ENCODE measurements around the gene ITGB6. TPM values are rescaled to one million over a fixed set of nuclear protein-coding genes. Genes with fewer than 3 reads are reported as not detected.

The ITGB6 gene
- total and polyA plus RNA-seq, 2 donors (not counting 3 experiments of a cell fraction or from before 2014, with no cell fraction given) = 0.03 TPM; not detected in 1

DNA sequence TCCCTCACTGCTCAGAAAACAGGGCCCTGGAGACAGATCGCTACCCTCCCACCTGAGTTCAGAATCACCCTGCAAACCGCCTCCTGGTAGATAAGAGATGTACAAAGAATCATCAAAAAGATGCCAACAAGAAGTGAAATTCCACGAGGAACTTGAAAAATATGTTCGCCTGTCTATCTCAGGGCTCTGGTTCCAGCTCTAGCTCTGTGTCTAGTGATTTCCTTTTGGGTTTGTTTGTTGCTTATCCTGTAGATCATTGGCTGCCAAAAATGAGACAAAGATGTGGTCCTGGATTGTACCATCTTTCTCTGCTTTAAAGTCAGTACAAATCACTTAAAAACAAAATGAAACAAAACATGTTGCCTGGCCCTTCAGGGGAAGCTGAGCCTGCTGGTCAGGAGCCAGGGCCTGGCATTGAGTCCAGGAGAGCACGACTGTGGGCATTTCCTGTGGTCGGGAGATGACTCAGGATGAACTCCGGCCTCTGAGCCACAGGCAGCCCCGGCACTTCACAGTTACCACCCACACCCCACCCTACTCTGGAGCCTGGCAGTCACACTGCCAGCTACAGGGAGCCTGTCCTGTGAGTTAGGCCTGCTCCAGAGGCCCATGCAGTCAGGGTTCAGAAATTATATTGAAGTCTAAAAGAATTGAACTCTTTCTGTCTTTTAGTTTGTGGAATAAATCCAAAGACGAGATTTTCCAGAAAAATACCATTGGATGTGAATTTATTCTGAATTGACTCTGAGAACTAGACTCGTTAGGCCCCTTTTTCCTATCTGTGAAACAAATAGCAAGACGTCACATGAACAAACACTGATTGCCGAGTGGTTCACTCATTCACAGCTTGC, 8.0 kb upstream of the ITGB6 start:
- Histone ChIP-seq H3K79me2 (ENCODE audit: control insufficient read depth, insufficient read depth, low read length) (no peaks in the 10 kb centered on the region), H3K4me1 (ENCODE audit: control insufficient read depth, extremely low read depth, insufficient read depth, low read length) (peaks cover 58% of the 10 kb centered on the region), H3K4me3 (replicated peaks in 1 of 3; ENCODE audit: insufficient read depth in 1 of 3, low read depth in 1 of 3, low read length in 3 of 3) (no peak overlapping the region), H4K20me1 (replicated peaks; ENCODE audit: control insufficient read depth, extremely low read depth, insufficient read depth, low read length) (no peaks in the 10 kb centered on the region), H2AFZ (ENCODE audit: low read depth, low read length) (no peak overlapping the region), H3K27me3 (ENCODE audit: control insufficient read depth in 2 of 2, insufficient read depth in 2 of 2, low read length in 2 of 2) (no peaks in the 10 kb centered on the region), H3K9me1 (replicated peaks; ENCODE audit: control insufficient read depth, extremely low read depth, insufficient read depth, low read length) (no peaks in the 10 kb centered on the region), H3K9me3 (replicated peaks; ENCODE audit: control insufficient read depth, insufficient read depth, low read length) (no peaks in the 10 kb centered on the region), H3K36me3 (ENCODE audit: control insufficient read depth in 2 of 2, extremely low read depth in 1 of 2, insufficient read depth in 2 of 2, low read length in 2 of 2) (no peaks in the 10 kb centered on the region), H3K27ac (ENCODE audit: insufficient read depth, low read depth, low read length) (peak overlapping the region; percentile 91), H3K9ac (replicated peaks; ENCODE audit: extremely low read depth, insufficient read depth, low read length) (peak overlapping the region; percentile 68), H3K4me2 (ENCODE audit: insufficient read depth, low read length) (peak overlapping the region; percentile 22)
- dilution Hi-C loops (cut with MboI; ENCODE audit: extremely low pct_ligation_motif_present, low sequenced_read_pairs) (no loop called here), intact Hi-C loops (cut with micrococcal nuclease) (loop anchor here (1.0 to 5.0 kb wide), 6 partner anchors 20 to 869 kb away; no protein-coding TSS in a partner anchor)
- peak; percentile 93 for DNase-seq (ENCODE audit: low read depth, low spot score)
- TF ChIP-seq GATA2 (IDR thresholded peaks at IDR 0.05; ENCODE audit: insufficient read depth, insufficient read length, low read depth, low read length) = peak; percentile 72
- TF ChIP-seq, protein P1, sequence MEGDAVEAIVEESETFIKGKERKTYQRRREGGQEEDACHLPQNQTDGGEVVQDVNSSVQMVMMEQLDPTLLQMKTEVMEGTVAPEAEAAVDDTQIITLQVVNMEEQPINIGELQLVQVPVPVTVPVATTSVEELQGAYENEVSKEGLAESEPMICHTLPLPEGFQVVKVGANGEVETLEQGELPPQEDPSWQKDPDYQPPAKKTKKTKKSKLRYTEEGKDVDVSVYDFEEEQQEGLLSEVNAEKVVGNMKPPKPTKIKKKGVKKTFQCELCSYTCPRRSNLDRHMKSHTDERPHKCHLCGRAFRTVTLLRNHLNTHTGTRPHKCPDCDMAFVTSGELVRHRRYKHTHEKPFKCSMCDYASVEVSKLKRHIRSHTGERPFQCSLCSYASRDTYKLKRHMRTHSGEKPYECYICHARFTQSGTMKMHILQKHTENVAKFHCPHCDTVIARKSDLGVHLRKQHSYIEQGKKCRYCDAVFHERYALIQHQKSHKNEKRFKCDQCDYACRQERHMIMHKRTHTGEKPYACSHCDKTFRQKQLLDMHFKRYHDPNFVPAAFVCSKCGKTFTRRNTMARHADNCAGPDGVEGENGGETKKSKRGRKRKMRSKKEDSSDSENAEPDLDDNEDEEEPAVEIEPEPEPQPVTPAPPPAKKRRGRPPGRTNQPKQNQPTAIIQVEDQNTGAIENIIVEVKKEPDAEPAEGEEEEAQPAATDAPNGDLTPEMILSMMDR (IDR thresholded peaks at IDR 0.05; ENCODE audit: extremely low read depth in 1 of 2, insufficient read depth in 1 of 2, low read depth in 1 of 2, low read length in 2 of 2) = no peak
- TF ChIP-seq FOS (IDR thresholded peaks at IDR 0.05; ENCODE audit: borderline replicate concordance, insufficient read depth, low read length) = peak; percentile 96
- peak; percentile 60 for TF ChIP-seq POLR2A (IDR thresholded peaks at IDR 0.05; ENCODE audit: low read depth, low read length)
- TF ChIP-seq, protein P2, sequence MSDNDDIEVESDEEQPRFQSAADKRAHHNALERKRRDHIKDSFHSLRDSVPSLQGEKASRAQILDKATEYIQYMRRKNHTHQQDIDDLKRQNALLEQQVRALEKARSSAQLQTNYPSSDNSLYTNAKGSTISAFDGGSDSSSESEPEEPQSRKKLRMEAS (IDR thresholded peaks at IDR 0.05; ENCODE audit: insufficient read depth, insufficient read length) = no peak
- TF ChIP-seq JUN (IDR thresholded peaks at IDR 0.05; ENCODE audit: borderline replicate concordance, insufficient read depth, insufficient read length, low read depth) = peak; percentile 69
- TF ChIP-seq EZH2 (IDR thresholded peaks at IDR 0.05; ENCODE audit: borderline replicate concordance, low read depth, low read length, severe bottlenecking) = no peak
- peak; percentile 95 for TF ChIP-seq POLR2AphosphoS5 (IDR thresholded peaks at IDR 0.05; ENCODE audit: insufficient read depth, low read depth, low read length)
- TF ChIP-seq MYC (IDR thresholded peaks at IDR 0.05; ENCODE audit: low read depth, low read length) = no peak
- ChIA-PET POLR2A (interaction anchor here (0.5 kb wide), 1 partner anchor 106 kb away, joined by 3 read pairs; no protein-coding TSS in a partner anchor), CTCF (interaction anchor here (0.8 to 7.8 kb wide), 13 partner anchors 12 to 99 kb away, joined by 3 to 84 read pairs (median 5); no protein-coding TSS in a partner anchor)
- TSS peak; percentile 37 for BruUV-seq (replicated peaks)
- FAIRE-seq = peak; percentile 78
